Measurements from ENCODE around the gene IRS2. TPM values are rescaled to one million over a fixed set of nuclear protein-coding genes. Genes with fewer than 3 reads are reported as not detected.

IRS2 gene
- polyA plus RNA-seq, 1 of the 3 experiments (the other 2 are of a cell fraction): 7.0 TPM

DNA sequence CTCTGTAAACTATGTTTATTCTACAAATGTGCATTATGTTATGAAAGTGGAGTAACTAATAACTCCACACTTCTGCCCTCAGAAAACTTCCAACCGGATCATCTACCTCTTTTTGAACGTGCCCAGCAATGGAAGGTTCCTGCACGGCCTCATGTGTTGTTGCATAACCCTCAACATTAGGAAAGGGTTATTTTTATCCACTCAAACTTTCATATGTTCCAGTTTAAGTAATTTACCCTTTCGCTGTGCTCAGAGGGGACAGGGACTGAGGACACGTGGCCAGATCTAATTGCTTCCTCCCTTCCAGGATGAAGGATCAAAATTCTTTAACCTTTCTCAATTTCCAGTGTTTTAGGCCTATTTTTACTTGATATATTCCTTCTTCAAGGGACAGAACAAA is 29.6 kb downstream of the IRS2 start:
- H3K9me3 ChIP-seq: no peaks in the 10 kb centered on the region
- H3K4me2 ChIP-seq: no peak overlapping the region
- H3K36me3 ChIP-seq (replicated peaks in 1 of 2; ENCODE audit: control insufficient read depth in 1 of 2, insufficient read depth in 2 of 2, low read length in 1 of 2): peaks cover 31 to 67% of the 10 kb centered on the region in 2 experiments
- TF ChIP-seq RCOR1 (IDR thresholded peaks at IDR 0.05; ENCODE audit: low read length): no peak
- no peak for TF ChIP-seq MXI1 (IDR thresholded peaks at IDR 0.05; ENCODE audit: low read depth, low read length)
- TF ChIP-seq NRF1 (IDR thresholded peaks at IDR 0.05; ENCODE audit: low read depth, low read length): no peak
- TF ChIP-seq CHD2 (IDR thresholded peaks at IDR 0.05; ENCODE audit: low read length, partially characterized antibody): no peak
- no peak for TF ChIP-seq ELF1 (IDR thresholded peaks at IDR 0.05)
- TF ChIP-seq, protein P1, sequence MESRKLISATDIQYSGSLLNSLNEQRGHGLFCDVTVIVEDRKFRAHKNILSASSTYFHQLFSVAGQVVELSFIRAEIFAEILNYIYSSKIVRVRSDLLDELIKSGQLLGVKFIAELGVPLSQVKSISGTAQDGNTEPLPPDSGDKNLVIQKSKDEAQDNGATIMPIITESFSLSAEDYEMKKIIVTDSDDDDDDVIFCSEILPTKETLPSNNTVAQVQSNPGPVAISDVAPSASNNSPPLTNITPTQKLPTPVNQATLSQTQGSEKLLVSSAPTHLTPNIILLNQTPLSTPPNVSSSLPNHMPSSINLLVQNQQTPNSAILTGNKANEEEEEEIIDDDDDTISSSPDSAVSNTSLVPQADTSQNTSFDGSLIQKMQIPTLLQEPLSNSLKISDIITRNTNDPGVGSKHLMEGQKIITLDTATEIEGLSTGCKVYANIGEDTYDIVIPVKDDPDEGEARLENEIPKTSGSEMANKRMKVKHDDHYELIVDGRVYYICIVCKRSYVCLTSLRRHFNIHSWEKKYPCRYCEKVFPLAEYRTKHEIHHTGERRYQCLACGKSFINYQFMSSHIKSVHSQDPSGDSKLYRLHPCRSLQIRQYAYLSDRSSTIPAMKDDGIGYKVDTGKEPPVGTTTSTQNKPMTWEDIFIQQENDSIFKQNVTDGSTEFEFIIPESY (IDR thresholded peaks at IDR 0.05; ENCODE audit: borderline replicate concordance, low read depth): no peak
- no peak overlapping the region for H2AFZ ChIP-seq (ENCODE audit: low read depth)
- WGBS (ENCODE audit: low lambda C conversion rate): 84% methylated on average over 5 of the region's 5 CpGs
- ChIA-PET POLR2A (no interaction called here), CTCF (interaction anchor here (1.0 to 2.0 kb wide), 2 partner anchors 12 to 27 kb away, joined by 3 to 5 read pairs; no protein-coding TSS in a partner anchor)
- peaks cover 3% of the 10 kb centered on the region for H3F3A ChIP-seq (replicated peaks; ENCODE audit: insufficient read depth)
- H3K79me2 ChIP-seq (ENCODE audit: insufficient read depth): peaks cover 52% of the 10 kb centered on the region
- H3K27ac ChIP-seq (ENCODE audit: low read depth in 2 of 2, low read length in 1 of 2): peak overlapping the region in 1 of 2 experiments; percentile 32; a peak in 2 of 4 replicates
- no peaks in the 10 kb centered on the region for H3K9me2 ChIP-seq
- no peak for DNase-seq
- H3K4me1 ChIP-seq (ENCODE audit: control insufficient read depth in 1 of 2, insufficient read depth in 2 of 2, low read depth in 1 of 2, low read length in 1 of 2): peaks cover 16 to 53% of the 10 kb centered on the region in 2 experiments; a peak in 3 of 4 replicates
- peaks cover 54% of the 10 kb centered on the region for H4K20me1 ChIP-seq (ENCODE audit: insufficient read depth)
- no peaks in the 10 kb centered on the region for H3K27me3 ChIP-seq (ENCODE audit: insufficient read depth)
- no peak overlapping the region for H3K4me3 ChIP-seq (ENCODE audit: low read depth in 2 of 2, low read length in 1 of 2)
- no peak overlapping the region for H3K9ac ChIP-seq

DNA sequence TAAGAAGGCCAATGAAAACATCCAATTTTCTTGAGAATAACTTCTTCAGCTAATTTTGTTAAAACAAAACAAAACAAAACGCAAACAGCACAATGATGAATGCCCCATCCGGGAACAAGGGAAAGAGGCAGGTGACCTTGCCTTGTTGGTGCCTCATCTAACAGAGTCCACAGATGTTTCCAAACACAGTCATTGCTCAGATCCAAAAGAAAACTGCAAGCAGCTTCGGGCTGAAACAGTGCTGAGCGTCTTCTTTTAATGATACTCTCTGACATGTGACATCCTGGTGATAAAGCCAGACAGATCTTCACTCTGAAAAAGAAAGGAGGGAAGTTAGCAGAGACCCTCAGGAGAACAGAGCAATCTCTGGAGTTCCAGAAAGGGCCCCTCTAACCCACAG is 30.4 kb downstream of the IRS2 start:
- peaks cover 8 to 53% of the 10 kb centered on the region in 2 experiments; a peak in 3 of 4 replicates for H3K4me1 ChIP-seq (ENCODE audit: control insufficient read depth in 1 of 2, insufficient read depth in 2 of 2, low read depth in 1 of 2, low read length in 1 of 2)
- H3K36me3 ChIP-seq (replicated peaks in 1 of 2; ENCODE audit: control insufficient read depth in 1 of 2, insufficient read depth in 2 of 2, low read length in 1 of 2): peaks cover 31 to 72% of the 10 kb centered on the region in 2 experiments
- no peak overlapping the region for H2AFZ ChIP-seq (ENCODE audit: low read depth)
- H3K4me3 ChIP-seq (ENCODE audit: low read depth in 2 of 2, low read length in 1 of 2): no peak overlapping the region
- POLR2A ChIA-PET: no interaction called here
- no peak overlapping the region for H3K4me2 ChIP-seq
- DNase-seq: no peak
- peak overlapping the region in 1 of 2 experiments; percentile 47; a peak in 2 of 4 replicates for H3K27ac ChIP-seq (ENCODE audit: low read depth in 2 of 2, low read length in 1 of 2)
- CTCF ChIA-PET: interaction anchor here (1.0 kb wide), 1 partner anchor 27 kb away, joined by 3 read pairs; no protein-coding TSS in a partner anchor
- no peaks in the 10 kb centered on the region for H3K9me3 ChIP-seq
- peaks cover 3% of the 10 kb centered on the region for H3F3A ChIP-seq (replicated peaks; ENCODE audit: insufficient read depth)
- TF ChIP-seq, protein P2, sequence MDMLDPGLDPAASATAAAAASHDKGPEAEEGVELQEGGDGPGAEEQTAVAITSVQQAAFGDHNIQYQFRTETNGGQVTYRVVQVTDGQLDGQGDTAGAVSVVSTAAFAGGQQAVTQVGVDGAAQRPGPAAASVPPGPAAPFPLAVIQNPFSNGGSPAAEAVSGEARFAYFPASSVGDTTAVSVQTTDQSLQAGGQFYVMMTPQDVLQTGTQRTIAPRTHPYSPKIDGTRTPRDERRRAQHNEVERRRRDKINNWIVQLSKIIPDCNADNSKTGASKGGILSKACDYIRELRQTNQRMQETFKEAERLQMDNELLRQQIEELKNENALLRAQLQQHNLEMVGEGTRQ (IDR thresholded peaks at IDR 0.05; ENCODE audit: borderline replicate concordance, low read depth, low read length): no peak
- TF ChIP-seq FOXJ3 (CRISPR knock-in tag; IDR thresholded peaks at IDR 0.05) (no peak), NRF1 (IDR thresholded peaks at IDR 0.05; ENCODE audit: low read depth, low read length) (no peak), GATA2 (CRISPR knock-in tag; IDR thresholded peaks at IDR 0.05) (no peak), FOSL2 (IDR thresholded peaks at IDR 0.05; ENCODE audit: borderline replicate concordance, low read depth) (no peak), SIN3A (IDR thresholded peaks at IDR 0.05; ENCODE audit: borderline replicate concordance, low read depth, low read length) (no peak), TEAD4 (IDR thresholded peaks at IDR 0.05; ENCODE audit: borderline replicate concordance, insufficient read depth) (no peak), ELF1 (IDR thresholded peaks at IDR 0.05) (no peak)
- TF ChIP-seq, protein P1 (IDR thresholded peaks at IDR 0.05; ENCODE audit: borderline replicate concordance, low read depth): no peak
- TF ChIP-seq, protein P3, sequence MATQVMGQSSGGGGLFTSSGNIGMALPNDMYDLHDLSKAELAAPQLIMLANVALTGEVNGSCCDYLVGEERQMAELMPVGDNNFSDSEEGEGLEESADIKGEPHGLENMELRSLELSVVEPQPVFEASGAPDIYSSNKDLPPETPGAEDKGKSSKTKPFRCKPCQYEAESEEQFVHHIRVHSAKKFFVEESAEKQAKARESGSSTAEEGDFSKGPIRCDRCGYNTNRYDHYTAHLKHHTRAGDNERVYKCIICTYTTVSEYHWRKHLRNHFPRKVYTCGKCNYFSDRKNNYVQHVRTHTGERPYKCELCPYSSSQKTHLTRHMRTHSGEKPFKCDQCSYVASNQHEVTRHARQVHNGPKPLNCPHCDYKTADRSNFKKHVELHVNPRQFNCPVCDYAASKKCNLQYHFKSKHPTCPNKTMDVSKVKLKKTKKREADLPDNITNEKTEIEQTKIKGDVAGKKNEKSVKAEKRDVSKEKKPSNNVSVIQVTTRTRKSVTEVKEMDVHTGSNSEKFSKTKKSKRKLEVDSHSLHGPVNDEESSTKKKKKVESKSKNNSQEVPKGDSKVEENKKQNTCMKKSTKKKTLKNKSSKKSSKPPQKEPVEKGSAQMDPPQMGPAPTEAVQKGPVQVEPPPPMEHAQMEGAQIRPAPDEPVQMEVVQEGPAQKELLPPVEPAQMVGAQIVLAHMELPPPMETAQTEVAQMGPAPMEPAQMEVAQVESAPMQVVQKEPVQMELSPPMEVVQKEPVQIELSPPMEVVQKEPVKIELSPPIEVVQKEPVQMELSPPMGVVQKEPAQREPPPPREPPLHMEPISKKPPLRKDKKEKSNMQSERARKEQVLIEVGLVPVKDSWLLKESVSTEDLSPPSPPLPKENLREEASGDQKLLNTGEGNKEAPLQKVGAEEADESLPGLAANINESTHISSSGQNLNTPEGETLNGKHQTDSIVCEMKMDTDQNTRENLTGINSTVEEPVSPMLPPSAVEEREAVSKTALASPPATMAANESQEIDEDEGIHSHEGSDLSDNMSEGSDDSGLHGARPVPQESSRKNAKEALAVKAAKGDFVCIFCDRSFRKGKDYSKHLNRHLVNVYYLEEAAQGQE (IDR thresholded peaks at IDR 0.05; ENCODE audit: low read depth, low read length): no peak
- TF ChIP-seq, protein P4, sequence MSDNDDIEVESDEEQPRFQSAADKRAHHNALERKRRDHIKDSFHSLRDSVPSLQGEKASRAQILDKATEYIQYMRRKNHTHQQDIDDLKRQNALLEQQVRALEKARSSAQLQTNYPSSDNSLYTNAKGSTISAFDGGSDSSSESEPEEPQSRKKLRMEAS (IDR thresholded peaks at IDR 0.05; ENCODE audit: low read depth): no peak
- TF ChIP-seq, protein P5, sequence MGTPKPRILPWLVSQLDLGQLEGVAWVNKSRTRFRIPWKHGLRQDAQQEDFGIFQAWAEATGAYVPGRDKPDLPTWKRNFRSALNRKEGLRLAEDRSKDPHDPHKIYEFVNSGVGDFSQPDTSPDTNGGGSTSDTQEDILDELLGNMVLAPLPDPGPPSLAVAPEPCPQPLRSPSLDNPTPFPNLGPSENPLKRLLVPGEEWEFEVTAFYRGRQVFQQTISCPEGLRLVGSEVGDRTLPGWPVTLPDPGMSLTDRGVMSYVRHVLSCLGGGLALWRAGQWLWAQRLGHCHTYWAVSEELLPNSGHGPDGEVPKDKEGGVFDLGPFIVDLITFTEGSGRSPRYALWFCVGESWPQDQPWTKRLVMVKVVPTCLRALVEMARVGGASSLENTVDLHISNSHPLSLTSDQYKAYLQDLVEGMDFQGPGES (IDR thresholded peaks at IDR 0.05; ENCODE audit: low read depth, low read length): no peak
- H3K79me2 ChIP-seq (ENCODE audit: insufficient read depth): peaks cover 44% of the 10 kb centered on the region
- H3K9me2 ChIP-seq: no peaks in the 10 kb centered on the region
- H4K20me1 ChIP-seq (ENCODE audit: insufficient read depth): peaks cover 46% of the 10 kb centered on the region
- no peaks in the 10 kb centered on the region for H3K27me3 ChIP-seq (ENCODE audit: insufficient read depth)
- H3K9ac ChIP-seq: no peak overlapping the region
- 96% methylated on average over 4 of the region's 4 CpGs for WGBS (ENCODE audit: low lambda C conversion rate)

Measured in SK-N-SH (cell line).